ENCODE results near the gene NARF.

Gene NARF

DNA sequence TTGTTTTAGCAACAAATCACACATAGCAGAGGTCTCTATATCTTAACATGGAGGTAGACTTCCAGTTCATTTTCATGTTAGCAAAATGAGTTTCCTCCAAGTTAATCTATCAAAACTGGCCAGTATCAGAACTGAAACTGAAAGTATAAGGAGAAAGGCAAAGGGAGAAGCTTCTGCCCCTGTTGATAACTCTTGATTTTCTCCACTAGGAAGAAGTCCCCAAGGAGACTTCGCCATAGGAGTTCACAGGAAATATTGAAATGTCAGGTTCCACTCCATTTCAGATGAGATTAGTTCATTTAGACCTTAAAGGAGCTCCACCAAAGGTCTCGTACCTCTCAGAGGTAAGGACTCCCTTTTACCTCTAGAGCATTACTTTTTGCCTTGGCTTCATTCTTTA, 39.0 kb upstream of the NARF start:
- H3K4me3 ChIP-seq (ENCODE audit: low read depth, low read length): peak overlapping the region; percentile 72
- DNase-seq (ENCODE audit: low read depth): no peak
- no peak for TF ChIP-seq CTCF (IDR thresholded peaks at IDR 0.05; ENCODE audit: low read depth, low read length, missing control alignments)
- in situ Hi-C loops (cut with HindIII; ENCODE audit: low sequenced_read_pairs): loop anchor here (5.0 to 10.0 kb wide), 2 partner anchors 57 to 75 kb away; no protein-coding TSS in a partner anchor

DNA sequence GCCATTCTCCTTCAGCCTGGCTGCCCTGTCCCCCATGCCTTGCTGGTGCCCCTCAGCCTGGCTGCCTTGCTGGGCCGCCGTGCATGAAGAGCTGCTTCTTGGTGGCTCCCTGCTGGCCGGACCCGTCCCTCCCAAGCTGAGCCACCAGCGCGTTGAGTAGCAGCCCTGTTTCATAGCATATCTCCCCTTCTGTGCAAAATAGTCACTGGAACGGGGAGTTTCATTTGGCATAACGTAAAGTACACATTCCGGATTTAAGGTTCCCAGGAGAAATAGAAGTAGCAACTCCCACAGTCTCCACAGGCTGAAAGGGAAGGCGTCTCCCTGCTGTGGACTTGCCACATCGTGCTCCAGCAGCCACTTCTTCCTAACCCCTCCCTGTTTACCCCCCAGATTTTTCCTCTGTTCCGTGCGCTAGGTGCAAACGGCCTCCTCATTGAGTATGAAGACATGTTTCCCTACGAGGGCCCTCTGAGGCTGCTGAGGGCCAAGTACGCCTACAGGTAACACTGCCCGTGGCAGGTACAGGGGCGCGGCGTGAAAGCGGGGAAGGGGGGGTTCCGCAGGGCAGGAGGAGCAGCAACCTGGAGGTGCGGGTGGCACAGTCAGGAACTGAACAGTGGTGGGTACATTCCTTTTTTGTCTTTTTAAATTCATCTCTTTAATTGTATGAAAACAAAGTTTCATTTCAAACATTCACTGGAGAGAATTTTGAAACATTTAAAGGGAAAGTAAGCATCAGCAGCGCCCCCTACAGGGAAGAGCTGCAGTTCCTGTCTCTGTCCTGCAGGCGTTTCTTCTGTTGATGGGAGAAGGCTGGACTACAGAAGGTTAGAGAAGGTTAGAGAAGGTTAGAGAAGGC, 34.3 kb upstream of the NARF start:
- no peak for DNase-seq (ENCODE audit: low read depth)
- H3K4me3 ChIP-seq (ENCODE audit: low read depth, low read length): no peak overlapping the region
- in situ Hi-C loops (cut with HindIII; ENCODE audit: low sequenced_read_pairs): no loop called here
- peak; percentile 68 for TF ChIP-seq CTCF (IDR thresholded peaks at IDR 0.05; ENCODE audit: low read depth, low read length, missing control alignments)

DNA sequence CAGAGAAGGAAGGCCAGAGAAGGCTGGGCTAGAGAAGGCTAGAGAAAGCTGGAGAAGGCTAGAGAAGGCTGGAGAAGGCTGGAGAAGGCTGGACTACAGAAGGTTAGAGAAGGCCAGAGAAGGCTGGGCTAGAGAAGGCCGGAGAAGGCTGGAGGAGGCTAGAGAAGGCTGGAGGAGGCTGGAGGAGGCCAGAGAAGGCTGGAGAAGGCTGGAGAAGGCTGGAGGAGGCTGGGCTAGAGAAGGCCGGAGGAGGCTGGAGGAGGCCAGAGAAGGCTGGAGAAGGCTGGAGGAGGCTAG, 33.7 kb upstream of the NARF start:
- DNase-seq (ENCODE audit: low read depth): no peak
- in situ Hi-C loops (cut with HindIII; ENCODE audit: low sequenced_read_pairs): no loop called here
- no peak for TF ChIP-seq CTCF (IDR thresholded peaks at IDR 0.05; ENCODE audit: low read depth, low read length, missing control alignments)
- H3K4me3 ChIP-seq (ENCODE audit: low read depth, low read length): no peak overlapping the region

GRCh38 chr17:82428546-82428945, 30.0 kb upstream of the NARF start:
- in situ Hi-C loops (cut with HindIII; ENCODE audit: low sequenced_read_pairs): no loop called here
- DNase-seq (ENCODE audit: low read depth): no peak
- no peak overlapping the region for H3K4me3 ChIP-seq (ENCODE audit: low read depth, low read length)
- TF ChIP-seq CTCF (IDR thresholded peaks at IDR 0.05; ENCODE audit: low read depth, low read length, missing control alignments): no peak

- no peak for TF ChIP-seq CTCF (IDR thresholded peaks at IDR 0.05; ENCODE audit: low read depth, low read length, missing control alignments)
- in situ Hi-C loops (cut with HindIII; ENCODE audit: low sequenced_read_pairs): no loop called here
- H3K4me3 ChIP-seq (ENCODE audit: low read depth, low read length): no peak overlapping the region
- no peak for DNase-seq (ENCODE audit: low read depth)
Observed at GRCh38 chr17:82429824-82430223, 28.7 kb upstream of the NARF start.

DNA sequence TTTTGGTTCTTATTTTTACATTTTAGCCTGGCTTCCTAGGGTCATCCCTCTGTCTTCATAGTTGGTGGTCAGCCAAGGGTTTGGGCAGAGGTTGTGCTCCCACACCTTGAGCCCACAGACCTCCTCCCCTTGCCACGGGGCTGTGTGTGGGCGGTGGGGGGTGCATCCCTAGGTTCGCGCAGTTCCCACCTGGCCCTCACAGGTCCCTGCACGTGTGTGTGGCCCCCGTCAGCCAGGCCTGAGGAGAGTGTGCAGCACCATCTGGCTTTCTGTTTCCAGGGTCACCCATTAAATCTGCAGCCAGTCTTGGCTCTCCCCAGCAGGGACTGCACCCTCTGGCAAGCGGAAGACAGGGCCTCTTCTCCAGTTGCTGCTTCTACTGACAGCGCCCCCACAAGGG, 26.5 kb upstream of the NARF start:
- in situ Hi-C loops (cut with HindIII; ENCODE audit: low sequenced_read_pairs): no loop called here
- DNase-seq (ENCODE audit: low read depth): no peak
- H3K4me3 ChIP-seq (ENCODE audit: low read depth, low read length): no peak overlapping the region
- TF ChIP-seq CTCF (IDR thresholded peaks at IDR 0.05; ENCODE audit: low read depth, low read length, missing control alignments): no peak
